ENCODE measurements around the gene ZNF90. TPM values are rescaled to one million over a fixed set of nuclear protein-coding genes. Genes with fewer than 3 reads are reported as not detected.
"Not testable (repeated sequence)": the region's sequence is repeated elsewhere in the genome, so short reads cannot be mapped to it uniquely, and the experiment has no call there.

ZNF90 gene
- total RNA-seq, 4 donors from 2014 or later: 0.22 to 0.42 TPM; not detected in 2

DNA sequence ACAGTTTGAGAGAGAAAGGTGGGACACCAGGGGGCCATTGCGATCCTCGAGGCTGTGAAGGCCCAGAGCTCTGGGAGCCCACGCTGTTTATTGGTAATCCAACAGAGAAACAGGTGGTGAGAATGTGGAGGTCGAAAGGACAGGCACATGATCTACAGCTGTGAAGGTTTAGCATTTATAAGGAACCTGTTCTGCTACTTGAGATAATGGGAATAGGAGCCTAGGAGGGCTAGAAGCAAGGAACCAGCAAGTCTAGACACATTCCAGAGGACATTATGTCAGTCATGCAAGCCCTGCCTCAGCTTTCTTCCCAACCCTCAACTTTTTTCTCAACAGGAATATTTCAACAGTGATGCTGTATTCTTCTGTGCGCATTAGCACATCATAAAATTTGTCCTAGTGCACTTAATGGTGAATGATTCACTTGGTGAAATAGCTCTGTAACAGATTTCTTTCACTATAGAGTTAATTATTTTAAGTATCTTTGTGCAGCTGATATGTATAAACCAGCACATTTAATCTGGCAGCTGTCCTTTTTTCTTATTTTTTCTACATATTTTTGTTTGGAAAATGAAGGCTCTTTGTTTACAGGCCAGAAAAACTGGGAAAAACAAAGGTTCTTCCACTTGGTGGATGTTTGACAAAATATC, 25.4 kb downstream of the ZNF90 start:
- no peaks in the 10 kb centered on the region for H3K36me3 ChIP-seq
- DNase-seq (no peak), ATAC-seq (no peak)
- intact Hi-C loops (cut with DNase I; ENCODE audit: low total_unique reads): no loop called here
- no peaks in the 10 kb centered on the region for H3K27me3 ChIP-seq
- in situ Hi-C loops (cut with MboI; ENCODE audit: low sequenced_read_pairs in 4 of 4): no loop called here
- H3K4me3 ChIP-seq: no peak overlapping the region
- H3K27ac ChIP-seq: no peak overlapping the region
- no peaks in the 10 kb centered on the region for H3K4me1 ChIP-seq
- TF ChIP-seq, protein P1, sequence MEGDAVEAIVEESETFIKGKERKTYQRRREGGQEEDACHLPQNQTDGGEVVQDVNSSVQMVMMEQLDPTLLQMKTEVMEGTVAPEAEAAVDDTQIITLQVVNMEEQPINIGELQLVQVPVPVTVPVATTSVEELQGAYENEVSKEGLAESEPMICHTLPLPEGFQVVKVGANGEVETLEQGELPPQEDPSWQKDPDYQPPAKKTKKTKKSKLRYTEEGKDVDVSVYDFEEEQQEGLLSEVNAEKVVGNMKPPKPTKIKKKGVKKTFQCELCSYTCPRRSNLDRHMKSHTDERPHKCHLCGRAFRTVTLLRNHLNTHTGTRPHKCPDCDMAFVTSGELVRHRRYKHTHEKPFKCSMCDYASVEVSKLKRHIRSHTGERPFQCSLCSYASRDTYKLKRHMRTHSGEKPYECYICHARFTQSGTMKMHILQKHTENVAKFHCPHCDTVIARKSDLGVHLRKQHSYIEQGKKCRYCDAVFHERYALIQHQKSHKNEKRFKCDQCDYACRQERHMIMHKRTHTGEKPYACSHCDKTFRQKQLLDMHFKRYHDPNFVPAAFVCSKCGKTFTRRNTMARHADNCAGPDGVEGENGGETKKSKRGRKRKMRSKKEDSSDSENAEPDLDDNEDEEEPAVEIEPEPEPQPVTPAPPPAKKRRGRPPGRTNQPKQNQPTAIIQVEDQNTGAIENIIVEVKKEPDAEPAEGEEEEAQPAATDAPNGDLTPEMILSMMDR (IDR thresholded peaks at IDR 0.05 in 4 of 5, conservative IDR thresholded peaks at IDR 0.05 in 1 of 5): no peak
- no peak for TF ChIP-seq POLR2A (IDR thresholded peaks at IDR 0.05)
- H3K9me3 ChIP-seq: no peaks in the 10 kb centered on the region

DNA sequence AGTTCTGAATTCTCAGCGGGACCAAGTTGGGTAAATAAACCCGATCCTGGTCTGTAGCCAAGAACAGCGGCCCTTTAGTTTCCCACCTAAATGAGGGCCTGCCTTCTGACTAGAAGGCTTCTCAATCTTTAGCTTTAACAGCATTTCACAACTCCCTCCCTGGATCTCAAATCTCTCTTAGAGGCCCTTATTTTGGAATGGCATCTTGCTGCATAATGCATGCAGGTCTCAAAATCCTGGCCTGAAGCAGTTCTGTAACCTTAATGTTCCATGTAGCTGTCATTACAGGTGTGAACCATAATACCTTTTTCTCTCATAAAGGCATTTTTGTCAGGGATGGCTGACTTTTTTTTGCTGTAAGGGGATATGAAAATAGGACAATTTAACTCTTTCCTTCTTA, 29.5 kb downstream of the ZNF90 start:
- Histone ChIP-seq H3K9me3 (no peaks in the 10 kb centered on the region), H3K36me3 (no peaks in the 10 kb centered on the region)
- intact Hi-C loops (cut with DNase I; ENCODE audit: low total_unique reads): no loop called here

DNA sequence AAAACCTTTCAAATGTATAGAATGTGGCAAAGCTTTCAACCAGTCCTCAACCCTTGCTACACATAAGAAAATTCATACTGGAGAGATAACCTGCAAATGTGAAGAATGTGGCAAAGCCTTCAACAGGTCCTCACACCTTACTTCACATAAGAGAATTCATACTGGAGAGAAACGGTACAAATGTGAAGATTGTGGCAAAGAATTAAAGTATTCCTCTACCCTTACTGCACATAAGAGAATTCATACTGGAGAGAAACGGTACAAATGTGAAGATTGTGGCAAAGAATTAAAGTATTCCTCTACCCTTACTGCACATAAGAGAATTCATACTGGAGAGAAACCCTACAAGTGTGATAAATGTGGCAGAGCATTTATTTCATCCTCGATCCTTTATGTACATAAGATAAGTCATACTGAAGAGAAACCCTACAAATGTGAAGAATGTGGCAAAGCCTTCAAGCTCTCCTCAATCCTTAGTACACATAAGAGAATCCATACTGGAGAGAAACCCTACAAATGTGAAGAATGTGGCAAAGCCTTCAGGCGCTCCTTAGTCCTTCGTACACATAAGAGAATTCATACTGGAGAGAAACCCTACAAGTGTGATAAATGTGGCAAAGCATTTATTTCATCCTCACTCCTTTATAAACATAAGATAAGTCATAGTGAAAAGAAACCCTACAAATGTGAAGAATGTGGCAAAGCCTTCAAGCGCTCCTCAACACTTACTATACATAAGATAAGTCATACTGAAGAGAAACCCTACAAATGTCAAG, 40.5 kb downstream of the ZNF90 start:
- H3K4me1 ChIP-seq; H3K4me3 ChIP-seq; intact Hi-C loops (cut with DNase I; ENCODE audit: low total_unique reads); H3K27ac ChIP-seq; ATAC-seq; H3K36me3 ChIP-seq; H3K27me3 ChIP-seq; in situ Hi-C loops (cut with MboI; ENCODE audit: low sequenced_read_pairs in 4 of 4); DNase-seq: not testable (repeated sequence)
- peaks cover 11 to 31% (median 19%) of the 10 kb centered on the region in 3 donors for H3K9me3 ChIP-seq

More for the DNA sequence above, 29.5 kb downstream of the ZNF90 start:
- Histone ChIP-seq H3K27me3 (no peaks in the 10 kb centered on the region), H3K4me1 (no peaks in the 10 kb centered on the region), H3K27ac (no peak overlapping the region), H3K4me3 (no peak overlapping the region)
- TF ChIP-seq, protein P1 (IDR thresholded peaks at IDR 0.05 in 4 of 5, conservative IDR thresholded peaks at IDR 0.05 in 1 of 5): no peak
- no peak for ATAC-seq
- DNase-seq: no peak
- in situ Hi-C loops (cut with MboI; ENCODE audit: low sequenced_read_pairs in 4 of 4): no loop called here

DNA sequence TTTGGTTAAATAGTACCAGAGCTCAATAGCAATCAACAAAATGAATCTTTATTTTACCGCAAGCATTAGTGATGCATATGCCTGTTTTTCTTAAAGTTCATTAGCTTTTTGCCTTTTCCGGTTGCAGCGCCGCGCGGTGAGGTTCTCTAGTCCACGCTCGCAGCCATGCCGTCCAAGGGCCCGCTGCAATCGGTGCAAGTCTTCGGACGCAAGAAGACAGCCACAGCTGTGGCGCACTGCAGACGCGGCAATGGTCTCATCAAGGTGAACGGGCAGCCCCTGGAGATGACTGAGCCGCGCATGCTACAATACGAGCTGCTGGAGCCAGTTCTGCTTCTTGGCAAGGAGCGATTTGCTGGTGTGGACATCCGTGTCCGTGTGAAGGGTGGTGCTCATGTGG, 47.1 kb downstream of the ZNF90 start:
- TF ChIP-seq, protein P1 (IDR thresholded peaks at IDR 0.05 in 4 of 5, conservative IDR thresholded peaks at IDR 0.05 in 1 of 5): no peak
- DNase-seq (no peak), ATAC-seq (no peak)
- Histone ChIP-seq H3K4me1 (no peaks in the 10 kb centered on the region), H3K36me3 (no peaks in the 10 kb centered on the region), H3K4me3 (no peak overlapping the region), H3K9me3 (no peaks in the 10 kb centered on the region), H3K27ac (no peak overlapping the region), H3K27me3 (no peaks in the 10 kb centered on the region)
- intact Hi-C loops (cut with DNase I; ENCODE audit: low total_unique reads) (no loop called here), in situ Hi-C loops (cut with MboI; ENCODE audit: low sequenced_read_pairs in 4 of 4) (no loop called here)

DNA sequence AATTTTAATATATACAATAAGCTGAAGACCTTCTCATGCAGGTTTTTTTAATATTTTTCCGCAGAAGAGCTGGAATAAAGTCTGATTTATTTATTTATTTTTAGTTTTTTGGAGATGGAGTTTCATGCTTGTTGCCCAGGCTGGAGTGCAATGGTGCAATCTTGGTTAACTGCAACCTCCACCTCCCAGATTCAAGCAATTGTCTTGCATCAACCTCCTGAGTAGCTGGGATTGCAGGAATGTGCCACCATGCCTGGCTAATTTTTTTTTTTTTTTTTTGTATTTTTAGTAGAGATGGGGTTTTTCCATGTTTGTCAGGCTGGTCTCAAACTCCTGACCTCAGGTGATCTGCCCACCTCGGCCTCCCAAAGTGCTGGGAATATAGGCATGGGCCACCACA, 55.1 kb downstream of the ZNF90 start:
- H3K4me3 ChIP-seq; in situ Hi-C loops (cut with MboI; ENCODE audit: low sequenced_read_pairs in 4 of 4); H3K27ac ChIP-seq; H3K4me1 ChIP-seq; intact Hi-C loops (cut with DNase I; ENCODE audit: low total_unique reads); H3K9me3 ChIP-seq; ATAC-seq; H3K27me3 ChIP-seq; H3K36me3 ChIP-seq; DNase-seq: not testable (repeated sequence)

DNA sequence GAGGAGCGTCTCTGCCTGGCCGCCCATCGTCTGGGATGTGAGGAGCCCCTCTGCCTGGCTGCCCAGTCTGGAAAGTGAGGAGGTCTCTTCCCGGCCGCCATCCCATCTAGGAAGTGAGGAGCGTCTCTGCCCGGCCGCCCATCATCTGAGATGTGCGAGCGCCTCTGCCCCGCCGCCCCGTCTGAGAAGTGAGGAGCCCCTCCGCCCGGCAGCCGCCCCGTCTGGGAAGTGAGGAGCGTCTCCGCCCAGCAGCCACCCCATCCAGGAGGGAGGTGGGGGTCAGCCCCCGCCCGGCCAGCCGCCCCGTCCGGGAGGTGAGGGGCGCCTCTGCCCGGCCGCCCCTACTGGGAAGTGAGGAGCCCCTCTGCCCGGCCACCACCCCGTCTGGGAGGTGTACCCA, 59.9 kb downstream of the ZNF90 start:
- in situ Hi-C loops (cut with MboI; ENCODE audit: low sequenced_read_pairs in 4 of 4); H3K27ac ChIP-seq; H3K36me3 ChIP-seq; ATAC-seq; H3K4me3 ChIP-seq; intact Hi-C loops (cut with DNase I; ENCODE audit: low total_unique reads); H3K9me3 ChIP-seq; H3K27me3 ChIP-seq; H3K4me1 ChIP-seq; DNase-seq: not testable (repeated sequence)
